ENCODE results near the gene EID3.
"Not testable (repeated sequence)": the region's sequence is repeated elsewhere in the genome, so short reads cannot be mapped to it uniquely, and the experiment has no call there.

The EID3 gene

GRCh38 chr12:104313568-104314241, 10.2 kb downstream of the EID3 start:
- no peak for DNase-seq

GRCh38 chr12:104314242-104314614, 10.7 kb downstream of the EID3 start:
- no peak for DNase-seq

GRCh38 chr12:104315326-104316224, 12.0 kb downstream of the EID3 start:
- no peak for DNase-seq

- DNase-seq: no peak
Observed at GRCh38 chr12:104316936-104317335, 13.4 kb downstream of the EID3 start.

- DNase-seq: peak; percentile 21
Observed at GRCh38 chr12:104317538-104318210, 14.1 kb downstream of the EID3 start.

- no peak for DNase-seq
Observed at GRCh38 chr12:104319028-104319427, 15.5 kb downstream of the EID3 start.

GRCh38 chr12:104319918-104320626, 16.5 kb downstream of the EID3 start:
- DNase-seq: no peak

GRCh38 chr12:104320627-104321024, 17.1 kb downstream of the EID3 start:
- no peak for DNase-seq

GRCh38 chr12:104321949-104322348, 18.4 kb downstream of the EID3 start:
- no peak for DNase-seq

- DNase-seq: not testable (repeated sequence)
Observed at GRCh38 chr12:104322533-104322932, 19.0 kb downstream of the EID3 start.

GRCh38 chr12:104323899-104324298, 20.4 kb downstream of the EID3 start:
- DNase-seq: no peak

- not testable (repeated sequence) for DNase-seq
Observed at GRCh38 chr12:104328278-104328677, 24.7 kb downstream of the EID3 start.

GRCh38 chr12:104328790-104329189, 25.3 kb downstream of the EID3 start:
- no peak for DNase-seq

- no peak for DNase-seq
Observed at GRCh38 chr12:104329707-104330532, 26.4 kb downstream of the EID3 start.

- DNase-seq: no peak
Observed at GRCh38 chr12:104331376-104331775, 27.8 kb downstream of the EID3 start.

- not testable (repeated sequence) for DNase-seq
Observed at GRCh38 chr12:104332273-104332672, 28.7 kb downstream of the EID3 start.

GRCh38 chr12:104333692-104334255, 30.2 kb downstream of the EID3 start:
- DNase-seq: peak; percentile 29

- DNase-seq: no peak
Observed at GRCh38 chr12:104334581-104334980, 31.0 kb downstream of the EID3 start.

GRCh38 chr12:104336115-104336514, 32.6 kb downstream of the EID3 start:
- DNase-seq: no peak

- no peak for DNase-seq
Observed at GRCh38 chr12:104337030-104337558, 33.6 kb downstream of the EID3 start.

GRCh38 chr12:104339663-104340062, 36.1 kb downstream of the EID3 start:
- DNase-seq: no peak
